ENCODE results near the gene FBXL7.

FBXL7 gene

GRCh38 chr5:15785531-15785981 is 285.6 kb downstream of the FBXL7 start:
- Histone ChIP-seq H3K9me3 (ENCODE audit: insufficient read depth, low read depth, low read length) (peaks cover 2% of the 10 kb centered on the region), H3K79me2 (ENCODE audit: control insufficient read depth, insufficient read depth, low read length, poor library complexity) (no peaks in the 10 kb centered on the region), H2BK5ac (ENCODE audit: low read depth, low read length, poor library complexity) (no peak overlapping the region), H3K4me1 (ENCODE audit: control insufficient read depth in 1 of 2, insufficient read depth in 2 of 2, low read length in 2 of 2) (no peaks in the 10 kb centered on the region), H3K23ac (ENCODE audit: low read length) (no peak overlapping the region), H2BK12ac (ENCODE audit: low read length) (no peak overlapping the region), H2AK5ac (ENCODE audit: low read length) (no peak overlapping the region), H4K8ac (ENCODE audit: low read depth, low read length) (no peak overlapping the region), H3K4ac (ENCODE audit: low read depth, low read length) (no peak overlapping the region), H3K27me3 (ENCODE audit: insufficient read depth, low read length) (no peaks in the 10 kb centered on the region), H3K36me3 (ENCODE audit: control insufficient read depth in 1 of 2, insufficient read depth in 2 of 2, low read length in 2 of 2) (no peaks in the 10 kb centered on the region), H3K79me1 (ENCODE audit: low read length) (no peaks in the 10 kb centered on the region), H3K9ac (ENCODE audit: low read length) (no peak overlapping the region), H2BK120ac (ENCODE audit: insufficient read depth, low read length, poor library complexity) (no peak overlapping the region), H3K18ac (ENCODE audit: low read length) (no peak overlapping the region), H3K14ac (ENCODE audit: low read length) (no peak overlapping the region), H3K4me3 (ENCODE audit: low read depth, low read length) (no peak overlapping the region), H4K91ac (ENCODE audit: low read depth, low read length) (no peak overlapping the region), H3K4me2 (ENCODE audit: low read length) (no peak overlapping the region), H2AFZ (ENCODE audit: insufficient read depth, low read length, poor library complexity) (no peak overlapping the region), H3K27ac (ENCODE audit: low read depth, low read length) (no peak overlapping the region), H4K12ac (ENCODE audit: low read depth, low read length) (no peak overlapping the region)
- WGBS (ENCODE audit: extremely low coverage, insufficient coverage, insufficient read length) = no CpG with 5 or more reads among the region's 5 CpGs
- no peak for DNase-seq

GRCh38 chr5:15786326-15786725 is 286.3 kb downstream of the FBXL7 start:
- Histone ChIP-seq H2BK12ac (ENCODE audit: low read length) (no peak overlapping the region), H2BK120ac (ENCODE audit: insufficient read depth, low read length, poor library complexity) (no peak overlapping the region), H2AFZ (ENCODE audit: insufficient read depth, low read length, poor library complexity) (no peak overlapping the region), H2AK5ac (ENCODE audit: low read length) (no peak overlapping the region), H3K14ac (ENCODE audit: low read length) (no peak overlapping the region), H3K9ac (ENCODE audit: low read length) (no peak overlapping the region), H3K23ac (ENCODE audit: low read length) (no peak overlapping the region), H3K79me2 (ENCODE audit: control insufficient read depth, insufficient read depth, low read length, poor library complexity) (no peaks in the 10 kb centered on the region), H3K27ac (ENCODE audit: low read depth, low read length) (no peak overlapping the region), H3K4me3 (ENCODE audit: low read depth, low read length) (no peak overlapping the region), H3K9me3 (ENCODE audit: insufficient read depth, low read depth, low read length) (peaks cover 2% of the 10 kb centered on the region), H3K36me3 (ENCODE audit: control insufficient read depth in 1 of 2, insufficient read depth in 2 of 2, low read length in 2 of 2) (no peaks in the 10 kb centered on the region), H4K12ac (ENCODE audit: low read depth, low read length) (no peak overlapping the region), H3K79me1 (ENCODE audit: low read length) (no peaks in the 10 kb centered on the region), H4K8ac (ENCODE audit: low read depth, low read length) (no peak overlapping the region), H3K4ac (ENCODE audit: low read depth, low read length) (no peak overlapping the region), H3K4me2 (ENCODE audit: low read length) (no peak overlapping the region), H4K91ac (ENCODE audit: low read depth, low read length) (no peak overlapping the region), H3K4me1 (ENCODE audit: control insufficient read depth in 1 of 2, insufficient read depth in 2 of 2, low read length in 2 of 2) (no peaks in the 10 kb centered on the region), H3K27me3 (ENCODE audit: insufficient read depth, low read length) (no peaks in the 10 kb centered on the region), H2BK5ac (ENCODE audit: low read depth, low read length, poor library complexity) (no peak overlapping the region), H3K18ac (ENCODE audit: low read length) (no peak overlapping the region)
- DNase-seq = no peak

GRCh38 chr5:15786884-15787283 is 286.9 kb downstream of the FBXL7 start:
- Histone ChIP-seq H4K8ac (ENCODE audit: low read depth, low read length) (no peak overlapping the region), H3K9me3 (ENCODE audit: insufficient read depth, low read depth, low read length) (peaks cover 2% of the 10 kb centered on the region), H3K4me2 (ENCODE audit: low read length) (no peak overlapping the region), H3K79me2 (ENCODE audit: control insufficient read depth, insufficient read depth, low read length, poor library complexity) (no peaks in the 10 kb centered on the region), H3K4me1 (ENCODE audit: control insufficient read depth in 1 of 2, insufficient read depth in 2 of 2, low read length in 2 of 2) (no peaks in the 10 kb centered on the region), H3K18ac (ENCODE audit: low read length) (no peak overlapping the region), H4K91ac (ENCODE audit: low read depth, low read length) (no peak overlapping the region), H3K14ac (ENCODE audit: low read length) (no peak overlapping the region), H3K27me3 (ENCODE audit: insufficient read depth, low read length) (no peaks in the 10 kb centered on the region), H4K12ac (ENCODE audit: low read depth, low read length) (no peak overlapping the region), H3K4ac (ENCODE audit: low read depth, low read length) (no peak overlapping the region), H3K27ac (ENCODE audit: low read depth, low read length) (no peak overlapping the region), H3K79me1 (ENCODE audit: low read length) (no peaks in the 10 kb centered on the region), H3K9ac (ENCODE audit: low read length) (no peak overlapping the region), H2AFZ (ENCODE audit: insufficient read depth, low read length, poor library complexity) (no peak overlapping the region), H3K23ac (ENCODE audit: low read length) (no peak overlapping the region), H2BK5ac (ENCODE audit: low read depth, low read length, poor library complexity) (no peak overlapping the region), H2AK5ac (ENCODE audit: low read length) (no peak overlapping the region), H2BK120ac (ENCODE audit: insufficient read depth, low read length, poor library complexity) (no peak overlapping the region), H3K36me3 (ENCODE audit: control insufficient read depth in 1 of 2, insufficient read depth in 2 of 2, low read length in 2 of 2) (no peaks in the 10 kb centered on the region), H2BK12ac (ENCODE audit: low read length) (no peak overlapping the region), H3K4me3 (ENCODE audit: low read depth, low read length) (no peak overlapping the region)
- no CpG with 5 or more reads among the region's 5 CpGs for WGBS (ENCODE audit: extremely low coverage, insufficient coverage, insufficient read length)
- no peak for DNase-seq

- H3K9me3 ChIP-seq (ENCODE audit: insufficient read depth, low read depth, low read length) = peaks cover 2% of the 10 kb centered on the region
- no peak overlapping the region for H4K8ac ChIP-seq (ENCODE audit: low read depth, low read length)
- H3K27ac ChIP-seq (ENCODE audit: low read depth, low read length) = no peak overlapping the region
- H3K9ac ChIP-seq (ENCODE audit: low read length) = no peak overlapping the region
- no peak overlapping the region for H3K4me2 ChIP-seq (ENCODE audit: low read length)
- H3K23ac ChIP-seq (ENCODE audit: low read length) = no peak overlapping the region
- no peak overlapping the region for H4K91ac ChIP-seq (ENCODE audit: low read depth, low read length)
- H3K4ac ChIP-seq (ENCODE audit: low read depth, low read length) = no peak overlapping the region
- no peak overlapping the region for H3K14ac ChIP-seq (ENCODE audit: low read length)
- no peak overlapping the region for H4K12ac ChIP-seq (ENCODE audit: low read depth, low read length)
- H3K79me2 ChIP-seq (ENCODE audit: control insufficient read depth, insufficient read depth, low read length, poor library complexity) = no peaks in the 10 kb centered on the region
- no CpG with 5 or more reads among the region's 2 CpGs for WGBS (ENCODE audit: extremely low coverage, insufficient coverage, insufficient read length)
- no peak overlapping the region for H2AFZ ChIP-seq (ENCODE audit: insufficient read depth, low read length, poor library complexity)
- H3K36me3 ChIP-seq (ENCODE audit: control insufficient read depth in 1 of 2, insufficient read depth in 2 of 2, low read length in 2 of 2) = no peaks in the 10 kb centered on the region
- no peak overlapping the region for H2BK120ac ChIP-seq (ENCODE audit: insufficient read depth, low read length, poor library complexity)
- H2AK5ac ChIP-seq (ENCODE audit: low read length) = no peak overlapping the region
- H3K4me3 ChIP-seq (ENCODE audit: low read depth, low read length) = no peak overlapping the region
- no peaks in the 10 kb centered on the region for H3K4me1 ChIP-seq (ENCODE audit: control insufficient read depth in 1 of 2, insufficient read depth in 2 of 2, low read length in 2 of 2)
- no peaks in the 10 kb centered on the region for H3K79me1 ChIP-seq (ENCODE audit: low read length)
- H2BK12ac ChIP-seq (ENCODE audit: low read length) = no peak overlapping the region
- no peak overlapping the region for H3K18ac ChIP-seq (ENCODE audit: low read length)
- no peak for DNase-seq
- H3K27me3 ChIP-seq (ENCODE audit: insufficient read depth, low read length) = no peaks in the 10 kb centered on the region
- no peak overlapping the region for H2BK5ac ChIP-seq (ENCODE audit: low read depth, low read length, poor library complexity)
Measured at GRCh38 chr5:15787681-15788080, 287.7 kb downstream of the FBXL7 start.
